Duodenal mucosa (tissue), 2 donors: ENCODE results near the gene RFX7.

Experiments
- H3K27ac ChIP-seq: one replicate; pipeline ENCODE4 v1.7.0; 2013; ENCODE audit warnings: low read depth, low read length
- H3K27me3 ChIP-seq, 2 donors: one replicate each; pipeline ENCODE4 v1.7.0; 2013; ENCODE audit warnings: low read length in 2 of 2, control low read depth in 1 of 2; ENCODE audit not compliant: insufficient read depth in 2 of 2, control insufficient read depth in 1 of 2
- H3K36me3 ChIP-seq, 2 donors: one replicate each; pipeline ENCODE4 v1.7.0; 2013; ENCODE audit warnings: low read length in 2 of 2, control low read depth in 1 of 2; ENCODE audit not compliant: insufficient read depth in 2 of 2, control insufficient read depth in 1 of 2
- H3K4me1 ChIP-seq, 2 donors: one replicate each; pipeline ENCODE4 v1.7.0; 2013; ENCODE audit warnings: low read length in 2 of 2, control low read depth in 1 of 2; ENCODE audit not compliant: insufficient read depth in 2 of 2, control insufficient read depth in 1 of 2
- H3K4me3 ChIP-seq, 2 donors: one replicate each; pipeline ENCODE4 v1.7.0; 2013; ENCODE audit warnings: low read length in 2 of 2, low read depth in 1 of 2
- H3K9ac ChIP-seq, 2 donors: one replicate each; pipeline ENCODE4 v1.7.0; 2013; ENCODE audit warnings: low read length in 2 of 2, low read depth in 1 of 2
- H3K9me3 ChIP-seq, 2 donors: one replicate each; pipeline ENCODE4 v1.7.0; 2013; ENCODE audit warnings: low read length in 2 of 2, control low read depth in 1 of 2; ENCODE audit not compliant: control insufficient read depth in 1 of 2

Gene RFX7

GRCh38 chr15:56244038-56244810 lies 545 bp upstream of the RFX7 start:
- H3K9ac ChIP-seq: peak overlapping the region; percentile 71 to 75
- H3K27me3 ChIP-seq: no peaks in the 10 kb centered on the region
- H3K9me3 ChIP-seq: no peaks in the 10 kb centered on the region
- H3K4me1 ChIP-seq: peaks cover 30% of the 10 kb centered on the region in 2 donors
- H3K4me3 ChIP-seq: peak overlapping the region; percentile 80 to 86
- H3K36me3 ChIP-seq: no peaks in the 10 kb centered on the region
- H3K27ac ChIP-seq: peak overlapping the region; percentile 36

GRCh38 chr15:56242576-56243162 lies 1.0 kb downstream of the RFX7 start:
- no peak overlapping the region for H3K27ac ChIP-seq
- peak overlapping the region; percentile 71 to 75 for H3K4me3 ChIP-seq
- H3K9me3 ChIP-seq: no peaks in the 10 kb centered on the region
- H3K9ac ChIP-seq: peak overlapping the region; percentile 8 to 62
- no peaks in the 10 kb centered on the region for H3K27me3 ChIP-seq
- H3K36me3 ChIP-seq: no peaks in the 10 kb centered on the region
- H3K4me1 ChIP-seq: peaks cover 21 to 22% of the 10 kb centered on the region in 2 donors

GRCh38 chr15:56241374-56242105 lies 2.1 kb downstream of the RFX7 start:
- peak overlapping the region in 1 of 2 donors; percentile 23 for H3K9ac ChIP-seq

GRCh38 chr15:56240390-56240789 lies 3.3 kb downstream of the RFX7 start:
- Histone ChIP-seq H3K27me3 (no peaks in the 10 kb centered on the region), H3K9me3 (no peaks in the 10 kb centered on the region), H3K36me3 (peaks cover 0 to 2% of the 10 kb centered on the region in 2 donors), H3K27ac (no peak overlapping the region), H3K4me3 (no peak overlapping the region), H3K9ac (no peak overlapping the region), H3K4me1 (peaks cover 14 to 25% of the 10 kb centered on the region in 2 donors)

More at GRCh38 chr15:56241374-56242105, 2.1 kb downstream of the RFX7 start:
- Histone ChIP-seq H3K36me3 (no peaks in the 10 kb centered on the region), H3K9me3 (no peaks in the 10 kb centered on the region), H3K4me1 (peaks cover 21 to 29% of the 10 kb centered on the region in 2 donors), H3K4me3 (peak overlapping the region; percentile 71 to 75), H3K27me3 (no peaks in the 10 kb centered on the region), H3K27ac (no peak overlapping the region)

DNA sequence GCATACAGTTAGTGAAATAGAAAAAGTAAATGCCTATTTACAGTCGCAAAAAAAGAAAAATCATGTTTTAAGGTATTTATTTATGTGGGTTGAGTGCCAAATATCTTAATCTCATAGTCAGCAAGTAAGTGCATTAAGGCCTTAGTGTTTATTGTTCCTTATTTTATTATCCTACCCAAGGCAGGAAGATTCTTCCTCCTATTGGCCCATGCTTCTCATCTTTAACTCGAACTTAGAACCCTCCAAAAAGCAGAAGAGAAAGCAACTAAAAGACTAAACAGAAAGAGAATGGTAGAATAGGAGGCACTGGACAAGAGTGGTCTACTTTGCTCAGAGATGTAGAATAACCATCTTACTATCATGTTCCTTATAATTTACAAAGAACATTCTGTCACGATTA lies 7.5 kb downstream of the RFX7 start:
- Histone ChIP-seq H3K9ac (no peak overlapping the region), H3K4me1 (peaks cover 2 to 14% of the 10 kb centered on the region in 2 donors), H3K27ac (no peak overlapping the region), H3K4me3 (no peak overlapping the region), H3K27me3 (no peaks in the 10 kb centered on the region), H3K36me3 (peaks cover 14 to 29% of the 10 kb centered on the region in 2 donors), H3K9me3 (peaks cover 19 to 29% of the 10 kb centered on the region in 2 donors)

DNA sequence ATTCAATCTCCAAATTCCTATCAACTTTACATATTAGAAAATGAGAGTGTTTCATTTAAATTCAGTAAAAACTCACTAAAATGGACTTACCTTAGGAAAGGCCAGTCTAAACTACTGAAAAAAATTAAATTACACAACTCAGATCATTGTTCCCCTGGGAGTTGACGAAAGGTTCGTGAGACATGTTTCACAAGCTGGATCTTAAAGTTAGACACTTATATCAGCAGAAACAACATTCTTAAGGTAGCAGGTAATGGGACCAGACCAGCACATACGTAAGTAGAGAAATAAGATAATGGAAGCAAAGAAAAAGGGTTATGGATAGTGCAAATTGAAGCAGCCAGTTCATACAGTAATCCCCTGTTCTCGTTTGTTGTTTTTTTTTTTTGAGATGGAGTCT lies 8.9 kb downstream of the RFX7 start:
- H3K27ac ChIP-seq: no peak overlapping the region

DNA sequence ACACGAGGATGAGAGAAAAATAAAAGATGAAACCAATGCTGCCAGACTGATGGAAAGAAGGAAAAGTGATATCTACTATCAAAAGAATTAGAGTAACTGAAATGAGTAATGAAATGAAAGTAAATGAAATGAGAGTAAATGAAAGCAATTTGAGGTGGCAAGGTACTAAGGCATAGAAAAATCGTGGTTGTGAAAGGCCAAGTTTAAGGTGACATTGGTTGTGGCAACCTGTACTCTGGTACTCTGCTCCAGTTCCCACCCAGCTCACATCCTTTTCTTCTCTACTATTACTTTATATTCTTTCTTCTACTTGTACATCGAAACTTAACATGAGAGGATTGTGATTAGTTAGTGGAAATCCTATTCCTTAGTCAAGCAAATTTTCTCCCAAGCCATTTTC lies 10.1 kb downstream of the RFX7 start:
- Histone ChIP-seq H3K27ac (no peak overlapping the region), H3K27me3 (no peaks in the 10 kb centered on the region), H3K9ac (no peak overlapping the region), H3K36me3 (peaks cover 31 to 36% of the 10 kb centered on the region in 2 donors), H3K4me1 (peaks cover 0 to 14% of the 10 kb centered on the region in 2 donors), H3K9me3 (peaks cover 22 to 44% of the 10 kb centered on the region in 2 donors), H3K4me3 (no peak overlapping the region)

More for the DNA sequence above, 8.9 kb downstream of the RFX7 start:
- no peak overlapping the region for H3K9ac ChIP-seq
- no peaks in the 10 kb centered on the region for H3K27me3 ChIP-seq
- peaks cover 28 to 34% of the 10 kb centered on the region in 2 donors for H3K36me3 ChIP-seq
- H3K9me3 ChIP-seq: peaks cover 22 to 40% of the 10 kb centered on the region in 2 donors
- H3K4me3 ChIP-seq: no peak overlapping the region
- peaks cover 0 to 14% of the 10 kb centered on the region in 2 donors for H3K4me1 ChIP-seq

- Histone ChIP-seq H3K4me3 (peak overlapping the region in 1 of 2 donors; percentile 12), H3K27ac (no peak overlapping the region), H3K9me3 (peaks cover 22 to 52% of the 10 kb centered on the region in 2 donors), H3K36me3 (peaks cover 31 to 36% of the 10 kb centered on the region in 2 donors), H3K9ac (no peak overlapping the region), H3K4me1 (peaks cover 0 to 6% of the 10 kb centered on the region in 2 donors), H3K27me3 (no peaks in the 10 kb centered on the region)
These were observed 11.6 kb downstream of the RFX7 start for GRCh38 chr15:56232058-56232457.

GRCh38 chr15:56228854-56229253 lies 14.8 kb downstream of the RFX7 start:
- peaks cover 24 to 27% of the 10 kb centered on the region in 2 donors for H3K36me3 ChIP-seq
- H3K9ac ChIP-seq: no peak overlapping the region
- no peak overlapping the region for H3K4me3 ChIP-seq
- H3K27me3 ChIP-seq: no peaks in the 10 kb centered on the region
- peaks cover 22 to 45% of the 10 kb centered on the region in 2 donors for H3K9me3 ChIP-seq
- H3K27ac ChIP-seq: no peak overlapping the region
- no peaks in the 10 kb centered on the region for H3K4me1 ChIP-seq

GRCh38 chr15:56228352-56228751 lies 15.3 kb downstream of the RFX7 start:
- no peaks in the 10 kb centered on the region for H3K27me3 ChIP-seq
- peaks cover 19 to 24% of the 10 kb centered on the region in 2 donors for H3K36me3 ChIP-seq
- no peak overlapping the region for H3K9ac ChIP-seq
- H3K27ac ChIP-seq: no peak overlapping the region
- no peaks in the 10 kb centered on the region for H3K4me1 ChIP-seq
- no peak overlapping the region for H3K4me3 ChIP-seq
- H3K9me3 ChIP-seq: peaks cover 22 to 41% of the 10 kb centered on the region in 2 donors
